ENCODE data around the gene PIGC.

DNA sequence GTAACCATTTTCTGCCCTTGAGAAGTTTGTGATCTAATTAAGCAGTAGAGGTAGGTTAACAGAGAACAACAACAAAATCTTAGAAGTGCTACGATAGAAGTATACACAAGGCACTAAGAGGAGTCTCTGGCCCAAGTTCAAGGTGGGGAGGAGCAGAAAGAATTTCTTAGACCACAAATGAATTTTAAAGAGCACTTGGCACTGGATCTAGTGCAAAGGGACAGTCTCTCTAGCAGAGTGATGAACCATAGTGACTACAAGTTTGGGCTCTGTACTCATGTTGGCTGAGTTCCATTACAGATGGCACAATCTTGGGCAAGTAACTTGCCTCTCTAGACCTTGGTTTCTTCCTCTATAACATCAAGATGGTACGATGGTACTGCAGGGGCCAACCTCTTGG lies 33.3 kb upstream of the PIGC start:
- no peak for TF ChIP-seq ZNF274 (IDR thresholded peaks at IDR 0.05; ENCODE audit: low read depth, low read length)
- TF ChIP-seq YY1 (IDR thresholded peaks at IDR 0.05; ENCODE audit: insufficient read depth, insufficient read length): no peak
- no peak for TF ChIP-seq SUZ12 (IDR thresholded peaks at IDR 0.05; ENCODE audit: extremely low read depth, insufficient read depth, insufficient read length)
